RPMI7951 (cell line): ENCODE data around the gene DCAF6. TPM values are rescaled to one million over a fixed set of nuclear protein-coding genes. Genes with fewer than 3 reads are reported as not detected.
"Not testable (repeated sequence)": the region's sequence is repeated elsewhere in the genome, so short reads cannot be mapped to it uniquely, and the experiment has no call there.

Experiments
- DNase-seq: peaks from one replicate; pipeline ENCODE4 v3.0.0-alpha.2; 2012; ENCODE audit warnings: low read depth
- total RNA-seq: library from RNA; depleted of rRNA; stranded (reverse); fragments of >200 nt; shearing (Covaris generic); gene quantifications from 2 replicates; pipeline ENCODE4 v1.2.3, GENCODE V29; 2014

The DCAF6 gene
- total RNA-seq, 1 experiment from 2014 or later = 42.7 TPM

DNA sequence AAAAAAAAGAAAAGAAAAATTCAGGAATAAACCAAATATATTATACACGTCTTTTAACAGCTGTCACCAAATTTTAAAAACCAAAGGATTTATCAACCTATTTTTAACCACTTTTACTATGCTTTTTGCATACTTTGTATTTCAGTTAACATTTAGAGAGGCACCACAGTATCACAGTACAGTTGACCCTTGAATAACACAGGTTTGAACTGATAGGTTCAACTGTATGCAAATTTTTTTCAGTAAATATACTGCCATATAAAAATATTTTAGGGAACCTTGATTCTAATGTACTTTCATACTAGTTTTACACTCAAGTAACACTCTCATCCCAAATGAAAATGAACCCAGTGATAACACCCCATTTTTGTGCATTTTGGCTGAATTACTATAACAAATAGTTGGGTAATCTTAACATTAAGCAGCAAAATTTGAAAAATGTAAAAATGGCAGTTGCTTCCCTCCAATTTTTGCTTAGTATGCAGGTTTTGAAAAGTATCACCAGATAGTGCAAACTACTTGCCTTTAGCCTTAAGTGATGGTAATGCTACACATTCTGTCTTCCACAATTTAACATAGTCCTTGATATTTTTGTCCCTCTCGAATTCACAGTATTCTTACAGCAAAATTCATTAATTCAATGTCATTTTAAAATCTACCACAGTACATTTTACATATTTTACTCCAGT, 11.8 kb upstream of the DCAF6 start:
- no peak for DNase-seq

DNA sequence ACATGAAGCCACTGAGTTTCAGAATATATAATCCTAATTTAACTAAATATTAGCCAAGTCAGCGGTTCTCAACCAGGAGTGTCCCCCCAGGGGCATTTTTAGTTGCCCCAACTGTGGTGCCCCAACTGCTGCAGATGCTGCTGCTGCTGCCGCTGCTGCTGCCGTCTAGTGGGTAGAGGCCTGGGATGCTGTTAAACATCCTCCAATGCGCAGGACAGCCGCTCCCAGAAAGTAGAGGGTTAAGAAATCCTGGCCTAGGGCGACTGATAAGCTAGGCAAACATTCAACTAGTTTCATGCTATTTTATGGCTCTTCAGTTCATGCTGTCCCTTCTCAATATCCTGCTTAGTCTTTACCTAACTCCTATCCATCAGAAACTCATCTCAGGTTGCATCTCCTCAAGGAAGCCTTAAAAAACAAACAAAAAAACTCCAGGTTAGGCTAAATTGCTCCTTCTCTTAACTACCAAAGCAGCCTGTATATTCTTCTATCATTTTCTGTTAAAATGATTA, 9.9 kb upstream of the DCAF6 start:
- DNase-seq = no peak

DNA sequence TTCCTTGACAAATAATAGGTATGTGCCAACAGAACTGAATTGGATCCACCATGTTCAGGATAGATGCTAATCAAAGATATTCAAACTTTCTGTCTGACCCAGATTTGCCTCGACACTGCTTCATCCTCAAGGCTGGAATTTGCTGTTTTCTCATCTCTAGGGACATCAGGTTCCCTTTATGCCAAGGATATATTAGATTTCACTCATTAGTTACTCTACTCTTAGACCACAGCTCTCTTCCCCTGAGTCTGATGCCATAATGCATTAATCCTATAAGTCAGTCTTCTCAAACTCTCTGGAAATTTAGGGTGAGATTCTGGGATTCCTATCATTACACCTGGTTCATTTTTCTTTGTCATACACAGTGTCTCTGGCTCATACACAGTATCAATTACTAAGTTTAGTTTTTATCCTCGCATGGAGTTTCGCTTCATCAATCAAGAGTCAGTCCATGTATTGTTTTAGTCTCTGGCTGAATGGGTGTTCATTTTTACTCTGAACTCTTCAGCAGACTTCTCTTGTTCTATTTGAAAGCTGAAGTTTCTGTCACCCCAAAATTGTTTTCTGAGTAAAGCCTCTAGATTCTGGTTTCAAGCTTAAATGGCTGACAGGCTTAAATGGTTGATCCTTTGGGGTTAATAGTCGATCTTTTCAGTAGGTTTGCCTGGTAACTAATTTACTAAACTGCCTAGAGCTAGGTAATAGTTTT, 9.3 kb upstream of the DCAF6 start:
- DNase-seq = no peak

DNA sequence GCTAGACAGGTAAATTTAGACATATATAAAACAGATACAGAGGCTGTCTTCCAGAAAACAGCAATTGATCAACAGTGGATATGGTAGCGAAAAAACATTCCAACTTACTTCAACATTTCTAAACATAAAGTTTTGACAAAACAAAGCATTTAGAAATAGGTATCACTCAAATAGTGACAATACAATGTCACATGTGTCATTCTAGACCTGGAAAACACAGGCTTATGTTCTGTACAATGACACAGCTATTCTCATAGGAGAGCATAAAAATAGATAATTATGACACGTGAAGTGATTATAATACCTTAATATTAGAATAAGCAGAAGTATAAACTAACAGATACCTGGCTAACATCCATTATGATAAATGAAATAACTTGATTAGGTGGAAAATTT, 8.0 kb upstream of the DCAF6 start:
- no peak for DNase-seq

DNA sequence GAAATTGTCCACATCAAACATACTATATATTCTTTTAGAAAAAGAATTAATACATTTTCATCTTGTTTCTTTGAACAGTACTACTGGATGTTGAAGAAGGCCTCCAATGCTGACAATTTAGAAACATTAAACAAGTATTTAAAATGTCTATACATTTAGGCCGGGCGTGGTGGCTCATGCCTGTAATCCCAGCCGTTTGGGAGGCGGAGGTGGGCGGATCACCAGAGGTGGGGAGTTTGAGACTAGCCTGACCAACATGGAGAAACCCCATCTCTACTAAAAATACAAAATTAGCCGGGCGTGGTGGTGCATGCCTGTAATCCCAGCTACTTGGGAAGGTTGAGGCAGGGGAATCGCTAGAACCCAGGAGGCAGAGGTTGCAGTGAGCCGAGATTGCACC, 7.6 kb upstream of the DCAF6 start:
- not testable (repeated sequence) for DNase-seq

DNA sequence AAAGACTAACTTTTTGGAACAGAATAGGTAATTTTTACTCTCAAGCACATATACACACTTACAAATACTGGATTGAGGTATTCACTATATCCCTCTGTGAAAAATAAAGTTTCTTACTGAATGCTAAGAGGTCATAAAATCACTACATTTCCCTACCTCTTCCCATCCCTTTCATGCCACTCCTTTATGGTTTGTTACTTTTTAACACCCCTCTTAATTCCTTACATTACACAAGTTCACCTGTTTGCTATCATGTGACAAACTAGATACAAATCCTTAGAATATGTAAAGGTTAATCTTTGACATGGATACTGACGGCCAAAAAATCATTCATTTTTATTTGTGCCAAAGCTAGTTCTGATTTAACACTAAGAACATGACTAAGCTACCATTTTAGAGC, 6.8 kb upstream of the DCAF6 start:
- DNase-seq = no peak

DNA sequence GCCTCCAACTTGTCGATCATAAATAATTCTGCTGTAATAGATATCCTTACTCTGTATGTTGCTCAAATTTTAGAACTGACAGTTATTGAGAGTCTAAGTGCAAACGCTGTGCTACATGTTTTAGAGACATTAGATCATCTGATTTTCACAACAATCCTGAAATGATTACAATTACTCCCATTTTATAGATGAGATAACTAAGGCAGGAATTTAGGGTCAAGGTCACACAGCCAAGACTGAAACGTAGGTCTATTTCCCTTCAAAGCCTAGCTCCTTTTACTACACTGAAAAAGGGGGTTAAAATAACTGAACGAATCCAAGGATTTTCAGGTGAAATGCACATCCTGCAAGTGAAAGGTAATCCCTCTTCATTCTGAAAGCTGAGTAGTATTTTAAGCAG, 2.7 kb upstream of the DCAF6 start:
- DNase-seq = no peak

DNA sequence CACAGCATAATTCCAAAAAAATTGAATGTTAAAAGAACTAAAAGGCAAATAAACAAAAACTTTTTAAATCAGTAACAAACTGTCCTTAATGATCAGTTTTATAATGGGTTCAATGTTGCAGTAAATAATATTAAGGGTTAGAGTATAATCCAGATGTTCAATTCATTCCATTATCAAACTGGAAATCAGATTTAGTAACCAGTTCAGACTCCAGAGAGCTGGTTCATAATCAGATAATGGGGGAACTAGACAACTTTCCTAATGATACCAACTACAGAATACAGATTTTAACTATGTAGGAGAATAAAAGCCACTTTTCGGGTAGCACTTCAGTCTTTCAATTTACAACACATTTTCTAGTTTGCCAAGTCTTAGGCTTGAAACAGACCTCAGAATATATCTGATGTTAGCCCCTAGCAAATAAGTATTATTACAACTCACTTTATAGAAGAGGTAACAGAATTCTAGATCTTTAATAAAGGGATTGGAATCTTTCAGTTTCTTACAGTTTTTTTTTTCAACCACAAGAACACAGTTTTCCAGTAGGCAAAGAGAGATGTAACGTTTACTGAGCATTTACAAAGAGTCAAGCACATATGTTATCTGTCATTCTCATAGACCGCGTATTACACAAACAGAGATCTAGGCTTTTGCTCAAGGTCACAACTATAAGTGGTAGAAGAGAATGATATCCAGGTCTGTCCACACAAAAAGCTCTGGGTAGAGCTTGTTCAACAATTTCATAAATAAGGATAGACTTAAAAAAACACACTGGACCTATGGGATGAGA, 1.9 kb upstream of the DCAF6 start:
- no peak for DNase-seq

DNA sequence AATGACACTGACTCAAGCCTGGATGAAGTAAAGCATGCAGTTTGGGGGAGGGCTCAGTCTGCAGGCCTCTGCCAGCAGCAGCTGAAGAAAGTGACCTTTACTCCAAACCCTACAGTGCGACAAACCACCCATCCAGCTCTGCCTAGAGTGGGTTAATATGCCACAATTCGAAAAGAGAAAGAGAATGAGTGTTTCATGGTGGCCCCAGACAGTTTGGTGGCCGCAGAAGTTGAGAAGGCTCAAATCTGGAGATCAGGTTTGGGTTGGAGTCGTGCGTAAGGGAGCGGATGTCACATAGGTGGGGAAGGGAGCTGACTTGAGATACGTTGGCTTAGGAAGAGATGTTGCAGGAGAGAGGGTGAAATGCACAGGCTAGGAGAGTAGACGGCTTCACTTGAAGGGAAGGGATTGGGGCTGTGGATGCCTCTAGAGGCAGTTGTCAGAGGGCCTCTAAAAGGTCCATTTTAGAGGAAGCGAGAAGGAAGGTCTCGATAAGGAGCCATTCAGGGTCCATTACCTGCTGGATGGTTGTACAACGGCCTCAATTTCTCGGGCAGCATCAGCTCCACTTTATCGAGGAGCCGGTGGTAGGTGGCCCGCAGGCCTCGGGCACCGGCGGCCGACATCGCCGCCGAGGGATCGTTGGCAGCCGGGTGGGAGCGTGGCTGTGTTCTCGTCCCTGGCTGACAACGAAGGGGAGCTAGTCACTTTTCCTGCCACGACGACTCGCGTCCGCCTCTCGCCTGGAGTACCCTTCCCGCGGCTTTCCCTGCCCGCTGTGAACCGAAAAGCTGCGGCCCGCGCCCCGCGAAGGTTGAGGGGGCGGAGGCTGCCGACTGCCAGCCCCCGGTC, 1.0 kb upstream of the DCAF6 start:
- peak; percentile 34 for DNase-seq

DNA sequence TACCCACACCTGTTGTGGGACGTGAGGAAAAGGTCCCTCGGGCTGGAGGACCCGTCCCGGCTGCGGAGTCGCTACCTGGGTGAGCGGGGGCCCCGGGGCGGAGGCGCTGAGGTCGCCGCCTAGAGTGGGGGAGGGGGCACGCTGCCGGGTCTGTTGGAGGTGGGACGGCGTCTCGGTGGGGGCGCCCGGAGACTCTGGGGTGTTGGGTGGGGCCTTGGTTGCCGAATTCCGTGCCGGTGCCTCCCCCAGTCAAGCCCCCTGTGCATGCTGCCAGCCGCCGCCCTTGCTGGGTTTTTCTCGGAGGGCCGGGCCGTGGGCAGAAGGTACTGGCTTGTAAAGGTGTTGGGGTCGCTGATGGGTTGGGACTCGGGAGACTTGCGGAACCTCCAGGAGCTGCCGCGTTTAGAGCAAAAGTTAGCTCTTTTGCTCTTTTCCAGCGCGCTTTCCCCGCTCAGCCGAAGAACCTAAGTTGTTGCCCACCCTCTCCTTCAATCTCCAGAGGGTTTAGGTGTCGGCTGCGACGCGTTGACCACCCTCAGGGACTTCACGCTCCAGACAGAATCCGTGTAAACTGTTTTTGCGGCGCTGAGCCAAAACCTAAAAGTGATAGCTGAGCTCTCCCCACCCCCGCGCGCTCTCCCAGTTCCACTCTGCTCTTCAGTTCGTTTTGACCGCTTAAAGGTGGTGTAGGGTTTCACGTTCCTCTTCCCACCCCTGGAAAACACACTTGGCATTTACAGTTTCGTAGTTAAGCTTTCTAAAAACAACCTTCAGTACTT, 636 bp downstream of the DCAF6 start, which contains the start of gene MPC2:
MPC2 (minus strand) TSS at position 143 of the 779 bp plus-strand sequence. CDS start 1,231 bp downstream, outside the sequence.
- peak; percentile 77 for DNase-seq

DNA sequence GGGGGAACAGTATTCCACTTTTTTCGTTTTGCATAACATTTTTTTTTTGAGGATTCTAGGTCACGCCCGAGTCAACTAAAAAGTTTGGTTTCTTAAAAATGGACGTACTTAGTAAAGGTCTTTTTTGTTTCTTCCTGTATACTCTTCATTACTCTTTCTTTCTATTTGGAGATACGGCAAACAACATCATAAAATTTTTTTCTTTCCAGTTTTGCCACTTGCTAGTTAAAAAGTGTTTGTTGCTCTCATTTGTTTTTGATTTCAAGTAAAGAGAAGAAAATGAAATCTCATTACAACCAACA, 1.2 kb downstream of the DCAF6 start:
- DNase-seq = no peak

DNA sequence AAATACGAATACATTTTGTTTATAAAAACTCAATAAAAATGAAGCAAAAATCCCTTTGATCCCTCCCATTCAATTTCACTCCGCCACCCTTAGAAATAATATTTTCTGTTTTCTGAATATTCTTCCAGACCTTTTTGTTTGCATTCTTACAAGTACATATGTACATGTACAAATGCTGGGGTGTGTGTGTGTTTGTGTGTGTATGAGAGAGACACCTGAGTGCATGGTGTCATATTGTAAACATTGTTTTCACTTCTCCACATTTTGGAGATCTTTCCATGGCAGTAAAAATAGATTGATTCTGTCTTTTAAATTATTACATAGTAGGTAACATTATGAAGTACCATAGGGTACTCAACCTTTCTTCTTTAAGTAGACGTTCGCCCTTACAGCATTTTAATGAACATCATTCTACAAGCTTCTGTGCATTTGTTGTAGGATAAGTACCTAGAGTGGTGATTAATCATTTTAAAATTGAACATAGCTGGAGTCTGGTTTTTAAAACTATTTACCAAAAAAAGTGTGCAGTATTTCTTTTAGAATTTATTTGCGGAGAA, 1.7 kb downstream of the DCAF6 start:
- DNase-seq = no peak

DNA sequence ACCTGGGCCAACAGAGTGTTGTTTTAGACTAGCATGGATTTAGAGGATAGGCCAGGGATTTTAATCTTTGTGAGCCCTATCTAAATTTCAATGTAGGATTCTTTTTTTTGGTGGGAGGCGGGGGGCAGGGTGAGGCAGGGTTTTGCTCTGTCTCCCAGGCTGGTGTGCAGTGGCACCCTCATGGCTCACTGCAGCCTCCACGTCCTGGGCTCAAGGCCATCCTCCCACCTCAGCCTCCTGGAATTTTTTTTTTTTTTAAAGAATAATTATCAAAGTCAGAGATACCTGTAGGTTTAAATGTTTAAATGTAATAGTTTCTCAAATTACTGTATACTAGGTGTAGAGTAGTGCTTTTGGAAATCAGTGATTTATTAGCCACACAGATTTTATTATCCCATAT, 3.8 kb downstream of the DCAF6 start:
- DNase-seq = no peak

DNA sequence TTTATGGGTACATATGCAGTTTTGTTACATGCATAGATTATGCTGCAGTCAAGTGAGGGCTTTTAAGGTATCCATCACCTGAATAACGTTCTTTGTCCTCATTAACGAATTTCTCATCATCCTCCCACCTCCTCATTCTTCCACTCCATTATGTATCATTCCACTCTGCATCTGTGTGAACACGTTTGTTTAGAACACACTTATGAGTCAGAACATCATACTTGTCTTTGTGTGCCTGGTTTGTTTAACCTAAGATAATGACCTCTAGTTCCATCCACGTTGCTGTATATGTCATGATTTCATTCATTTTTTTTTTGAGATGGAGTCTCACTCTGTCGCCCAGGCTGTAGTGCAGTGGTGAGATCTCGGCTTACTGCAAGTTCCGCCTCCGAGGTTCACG, 7.1 kb downstream of the DCAF6 start:
- no peak for DNase-seq

DNA sequence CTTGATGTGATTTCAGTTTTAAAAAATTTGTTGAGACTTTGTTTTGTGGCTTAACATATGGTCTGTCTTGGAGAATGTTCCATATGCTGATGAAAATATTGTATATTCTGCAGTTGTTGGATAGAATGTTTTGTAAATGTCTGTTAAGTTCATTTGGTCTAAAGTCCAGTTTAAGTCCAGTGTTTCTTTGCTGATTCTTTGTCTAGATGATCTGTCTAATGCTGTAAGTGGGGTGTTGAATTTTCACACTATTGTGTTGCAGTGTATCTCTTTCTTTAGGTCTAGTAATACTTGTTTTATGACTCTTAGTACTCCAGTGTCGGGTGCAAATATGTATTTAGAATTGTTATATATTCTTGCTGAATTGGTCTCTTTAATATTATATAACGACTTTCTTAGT, 11.2 kb downstream of the DCAF6 start:
- no peak for DNase-seq

DNA sequence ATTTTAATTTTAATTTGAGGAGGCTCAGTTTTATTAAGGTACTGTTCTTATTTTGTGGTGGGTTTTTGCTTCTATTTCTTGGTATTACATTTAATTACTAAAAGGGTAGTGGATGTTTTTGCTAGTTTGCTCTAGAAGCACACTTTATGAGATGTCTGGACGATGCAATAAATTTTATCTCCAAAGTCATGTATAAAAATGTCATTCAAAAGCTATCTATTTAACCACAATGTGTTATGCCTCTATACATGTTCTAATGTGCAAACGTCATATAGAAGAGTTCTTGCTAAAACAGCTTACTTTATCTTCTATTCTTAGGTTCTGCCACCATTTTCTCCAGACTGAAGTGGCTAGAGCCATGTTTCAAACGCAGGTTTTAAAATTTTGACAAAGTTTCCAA, 13.3 kb downstream of the DCAF6 start:
- no peak for DNase-seq

DNA sequence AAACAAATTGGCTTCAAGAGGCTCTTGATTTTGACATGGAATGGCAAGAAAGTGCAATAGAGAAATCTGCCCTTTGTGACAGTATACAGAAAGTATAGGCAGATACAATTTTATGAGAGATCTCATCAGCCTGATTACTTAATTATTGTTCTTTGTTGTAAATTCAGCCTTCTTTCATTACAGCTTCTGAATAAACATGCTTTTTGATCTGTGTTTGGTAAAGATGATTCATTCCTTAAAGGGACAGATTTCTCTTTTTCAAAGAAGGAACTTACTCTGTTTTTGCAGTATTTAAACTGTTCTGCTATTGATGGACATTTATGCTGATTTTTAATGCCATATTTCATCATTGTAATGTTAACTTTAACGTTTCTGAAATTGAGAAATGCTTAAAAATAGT, 14.1 kb downstream of the DCAF6 start:
- DNase-seq = no peak

DNA sequence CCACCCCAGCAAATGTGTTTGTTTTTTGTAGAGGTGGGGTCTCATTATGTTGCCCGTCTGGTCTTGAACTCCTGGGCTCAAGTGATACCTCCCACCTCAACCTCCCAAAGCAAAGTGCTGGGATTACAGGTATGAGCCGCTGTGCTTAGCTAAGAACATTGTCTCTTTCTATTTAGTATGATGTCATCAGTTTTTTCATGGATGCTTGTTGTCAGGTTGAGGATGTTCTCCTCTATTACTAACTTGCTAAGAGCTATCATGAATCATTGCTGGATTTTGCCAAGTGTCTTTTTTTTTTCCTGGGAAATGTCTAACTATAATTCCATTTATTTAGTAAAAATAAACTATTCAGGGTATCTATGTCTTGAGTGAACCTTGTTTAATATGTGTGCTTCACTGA, 19.4 kb downstream of the DCAF6 start:
- no peak for DNase-seq

DNA sequence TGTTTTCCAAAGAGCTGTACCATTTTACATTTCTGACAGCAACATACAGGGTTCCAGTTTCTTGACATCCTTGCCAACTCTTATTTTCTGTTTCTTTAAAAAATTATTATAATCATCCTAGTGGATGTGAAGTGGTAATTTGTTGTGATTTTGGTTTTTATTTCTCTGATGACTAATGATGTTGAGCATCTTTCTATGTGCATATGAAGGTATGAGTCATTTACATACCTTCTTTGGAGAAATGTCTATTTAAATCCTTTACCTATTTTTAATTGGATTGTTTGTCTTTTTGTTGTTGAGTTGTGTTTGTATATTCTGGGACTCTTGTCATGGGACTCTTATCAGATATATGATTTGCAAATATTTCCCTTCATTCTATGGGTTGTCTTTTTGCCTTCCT, 21.2 kb downstream of the DCAF6 start:
- no peak for DNase-seq

DNA sequence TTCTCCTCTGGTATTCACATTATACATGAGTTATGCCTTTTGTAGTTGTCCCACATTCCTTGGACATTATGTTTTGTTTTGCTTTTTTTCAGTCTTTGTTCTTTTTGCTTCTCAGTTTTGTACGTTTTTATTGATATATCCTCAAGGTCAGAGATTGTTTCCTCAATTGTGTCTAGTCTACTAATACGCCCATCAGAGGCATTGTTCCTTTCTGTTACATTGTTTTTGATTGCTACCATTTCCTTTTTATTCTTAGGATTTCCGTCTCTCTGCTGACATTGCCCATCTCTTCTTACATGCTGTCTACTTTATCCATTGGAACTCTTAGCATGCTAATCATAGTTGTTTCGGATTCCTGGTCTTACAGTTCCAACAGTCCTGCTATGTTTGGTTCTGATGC, 28.2 kb downstream of the DCAF6 start:
- DNase-seq = no peak

DNA sequence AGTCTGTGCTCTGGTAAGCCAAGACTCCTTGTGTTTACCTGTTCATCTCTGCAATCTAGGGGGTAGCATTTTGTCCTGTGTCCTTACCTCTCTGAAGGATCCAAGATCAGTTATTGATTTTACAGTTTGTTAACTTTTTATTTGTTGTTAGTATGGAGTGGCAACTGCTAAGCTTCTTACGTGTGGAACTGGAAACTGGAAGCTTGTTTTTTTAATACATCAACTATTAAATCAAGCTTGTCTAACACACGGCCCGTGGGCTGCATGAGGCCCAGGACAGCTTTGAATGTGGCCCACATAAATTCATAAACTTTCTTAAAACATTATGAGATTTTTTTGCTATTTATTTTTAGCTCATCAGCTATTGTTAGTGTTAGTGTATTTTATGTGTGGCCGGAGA, 29.6 kb downstream of the DCAF6 start:
- DNase-seq = no peak
